ENCODE measurements around the gene HBE1. TPM values are rescaled to one million over a fixed set of nuclear protein-coding genes. Genes with fewer than 3 reads are reported as not detected.
"Not testable (repeated sequence)": the region's sequence is repeated elsewhere in the genome, so short reads cannot be mapped to it uniquely, and the experiment has no call there.

Gene HBE1
- polyA plus RNA-seq, 4 donors: 1.9 TPM; not detected in 3

DNA sequence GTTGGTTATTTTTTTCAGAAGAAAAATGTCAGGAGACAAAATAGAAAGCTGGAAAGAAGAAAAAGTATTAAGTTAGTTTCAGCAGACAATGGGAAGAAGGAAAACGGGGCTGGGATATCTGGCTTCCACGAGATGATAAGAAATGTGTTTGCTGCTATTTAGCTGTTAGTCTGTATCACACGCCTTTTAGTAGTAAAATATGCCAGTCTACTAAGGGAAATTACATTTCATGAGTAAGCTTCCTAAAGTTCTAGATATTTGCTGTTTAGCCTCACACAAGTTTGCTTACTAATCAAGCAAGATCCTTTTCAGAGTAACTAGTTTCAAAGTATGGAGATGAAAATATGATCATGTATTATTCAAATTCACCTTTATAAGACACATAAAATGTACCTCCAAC, 30.5 kb upstream of the HBE1 start:
- H3K27ac ChIP-seq (ENCODE audit: low read depth in 1 of 3, low read length in 2 of 3): no peak overlapping the region
- no peaks in the 10 kb centered on the region for H3K9me3 ChIP-seq (ENCODE audit: control insufficient read depth in 2 of 2, insufficient read depth in 1 of 2, low read depth in 1 of 2, low read length in 1 of 2)
- H3K4me3 ChIP-seq (ENCODE audit: low read depth in 1 of 3, low read length in 3 of 3): no peak overlapping the region
- DNase-seq (no peak), FAIRE-seq (no peak)
- no peaks in the 10 kb centered on the region for H3K36me3 ChIP-seq (ENCODE audit: control insufficient read depth in 3 of 3, insufficient read depth in 2 of 3, low read depth in 1 of 3, low read length in 3 of 3)
- H3K4me1 ChIP-seq (ENCODE audit: control insufficient read depth in 3 of 3, insufficient read depth in 2 of 3, low read depth in 1 of 3, low read length in 2 of 3): no peaks in the 10 kb centered on the region
- WGBS, 3 donors: 38 to 60% (median 55%) methylated on average over 3 of the region's 3 CpGs
- no peaks in the 10 kb centered on the region for H3K27me3 ChIP-seq (ENCODE audit: control insufficient read depth in 3 of 3, insufficient read depth in 3 of 3, low read length in 3 of 3)

DNA sequence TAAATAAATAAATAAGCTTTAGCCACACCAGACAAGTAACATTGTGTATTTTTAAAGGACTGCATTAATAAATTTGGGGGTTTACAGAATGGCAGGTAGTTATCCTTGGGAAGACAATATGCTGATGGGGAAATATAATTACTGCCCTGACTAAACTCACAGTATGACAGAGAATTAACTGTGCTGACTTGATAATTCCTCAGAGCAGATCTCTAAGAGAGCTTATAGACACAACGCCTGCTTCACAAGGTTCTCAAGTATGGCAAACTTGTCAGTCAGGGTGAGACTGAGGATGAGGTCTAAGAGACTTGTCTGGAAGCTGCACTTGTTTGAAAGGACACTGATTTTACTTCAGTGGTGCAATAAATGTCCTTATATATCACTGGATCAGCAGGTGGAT, 28.7 kb upstream of the HBE1 start:
- Histone ChIP-seq H3K27me3 (ENCODE audit: control insufficient read depth in 3 of 3, insufficient read depth in 3 of 3, low read length in 3 of 3) (no peaks in the 10 kb centered on the region), H3K4me1 (ENCODE audit: control insufficient read depth in 3 of 3, insufficient read depth in 2 of 3, low read depth in 1 of 3, low read length in 2 of 3) (no peaks in the 10 kb centered on the region), H3K36me3 (ENCODE audit: control insufficient read depth in 3 of 3, insufficient read depth in 2 of 3, low read depth in 1 of 3, low read length in 3 of 3) (no peaks in the 10 kb centered on the region), H3K4me3 (ENCODE audit: low read depth in 1 of 3, low read length in 3 of 3) (no peak overlapping the region), H3K27ac (ENCODE audit: low read depth in 1 of 3, low read length in 2 of 3) (no peak overlapping the region), H3K9me3 (ENCODE audit: control insufficient read depth in 2 of 2, insufficient read depth in 1 of 2, low read depth in 1 of 2, low read length in 1 of 2) (no peaks in the 10 kb centered on the region)
- no peak for FAIRE-seq
- DNase-seq: no peak
- WGBS, 3 donors: 15 to 86% (median 62%) methylated on average over 1 of the region's 1 CpG

DNA sequence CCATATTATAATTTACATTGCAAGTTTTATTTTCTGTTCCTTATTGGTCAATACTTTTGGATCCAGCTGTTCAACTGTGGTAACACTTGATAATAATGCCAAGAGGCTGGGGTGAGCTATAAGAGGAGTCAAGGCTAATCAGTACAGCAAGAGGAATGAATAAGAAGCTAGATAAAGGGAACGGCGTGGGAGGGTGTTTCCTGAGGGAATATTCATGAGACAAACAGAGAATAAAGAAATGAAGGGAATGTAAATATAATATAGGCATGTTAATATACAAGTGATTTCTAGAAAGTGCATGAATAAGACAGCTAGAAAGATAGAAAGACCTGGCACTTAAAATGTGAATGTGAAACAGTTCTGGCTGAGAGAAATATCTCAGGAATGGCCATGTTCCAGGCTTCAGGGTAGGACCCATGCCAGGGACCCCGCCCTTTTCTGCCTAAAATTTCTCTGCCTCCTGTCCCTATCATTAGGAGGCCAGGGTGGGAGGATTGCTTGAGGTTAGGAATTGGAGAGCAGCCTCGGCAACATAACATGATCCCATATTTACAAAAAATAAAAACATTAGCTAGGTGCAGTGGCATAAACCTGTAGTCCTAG, 28.1 kb upstream of the HBE1 start:
- H3K27ac ChIP-seq (ENCODE audit: low read depth in 1 of 3, low read length in 2 of 3): no peak overlapping the region
- no peaks in the 10 kb centered on the region for H3K4me1 ChIP-seq (ENCODE audit: control insufficient read depth in 3 of 3, insufficient read depth in 2 of 3, low read depth in 1 of 3, low read length in 2 of 3)
- no peaks in the 10 kb centered on the region for H3K36me3 ChIP-seq (ENCODE audit: control insufficient read depth in 3 of 3, insufficient read depth in 2 of 3, low read depth in 1 of 3, low read length in 3 of 3)
- no peak overlapping the region for H3K4me3 ChIP-seq (ENCODE audit: low read depth in 1 of 3, low read length in 3 of 3)
- FAIRE-seq (no peak), DNase-seq (no peak)
- no peaks in the 10 kb centered on the region for H3K9me3 ChIP-seq (ENCODE audit: control insufficient read depth in 2 of 2, insufficient read depth in 1 of 2, low read depth in 1 of 2, low read length in 1 of 2)
- no peaks in the 10 kb centered on the region for H3K27me3 ChIP-seq (ENCODE audit: control insufficient read depth in 3 of 3, insufficient read depth in 3 of 3, low read length in 3 of 3)
- 37 to 68% (median 46%) methylated on average over 4 of the region's 4 CpGs for WGBS, 3 donors

DNA sequence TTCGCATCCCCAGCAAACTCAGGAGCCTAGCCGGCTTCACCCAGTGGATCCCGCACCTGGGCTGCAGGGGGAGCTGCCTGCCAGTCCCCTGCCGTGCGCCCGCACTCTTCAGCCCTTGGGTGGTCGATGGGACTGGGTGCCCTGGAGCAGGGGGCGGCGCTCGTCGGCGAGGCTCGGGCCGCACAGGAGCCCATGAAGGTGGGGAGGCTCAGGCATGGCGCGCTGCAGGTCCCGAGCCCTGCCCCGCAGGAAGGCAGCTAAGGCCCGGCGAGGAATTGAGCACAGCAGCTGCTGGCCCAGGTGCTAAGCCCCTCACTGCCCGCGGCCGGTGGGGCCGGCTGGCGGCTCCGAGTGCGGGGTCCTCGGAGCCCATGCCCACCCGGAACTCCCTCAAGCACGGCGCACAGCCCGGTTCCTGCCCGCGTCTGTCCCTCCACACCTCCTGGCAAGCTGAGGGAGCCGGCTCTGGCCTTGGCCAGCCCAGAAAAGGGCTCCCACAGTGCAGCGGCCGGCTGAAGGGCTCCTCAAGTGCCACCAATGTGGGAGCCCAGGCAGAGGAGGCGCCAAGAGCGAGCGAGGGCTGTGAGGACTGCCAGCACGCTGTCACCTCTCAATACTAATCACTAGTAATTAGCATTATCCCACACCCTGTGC, 24.7 kb upstream of the HBE1 start:
- DNase-seq; H3K9me3 ChIP-seq (ENCODE audit: control insufficient read depth in 2 of 2, insufficient read depth in 1 of 2, low read depth in 1 of 2, low read length in 1 of 2); FAIRE-seq; H3K4me3 ChIP-seq (ENCODE audit: low read depth in 1 of 3, low read length in 3 of 3); H3K27ac ChIP-seq (ENCODE audit: low read depth in 1 of 3, low read length in 2 of 3); H3K4me1 ChIP-seq (ENCODE audit: control insufficient read depth in 3 of 3, insufficient read depth in 2 of 3, low read depth in 1 of 3, low read length in 2 of 3); H3K27me3 ChIP-seq (ENCODE audit: control insufficient read depth in 3 of 3, insufficient read depth in 3 of 3, low read length in 3 of 3); H3K36me3 ChIP-seq (ENCODE audit: control insufficient read depth in 3 of 3, insufficient read depth in 2 of 3, low read depth in 1 of 3, low read length in 3 of 3): not testable (repeated sequence)
- WGBS, 3 donors: 92 to 96% (median 96%) methylated on average over 35 to 41 of the region's 41 CpGs

DNA sequence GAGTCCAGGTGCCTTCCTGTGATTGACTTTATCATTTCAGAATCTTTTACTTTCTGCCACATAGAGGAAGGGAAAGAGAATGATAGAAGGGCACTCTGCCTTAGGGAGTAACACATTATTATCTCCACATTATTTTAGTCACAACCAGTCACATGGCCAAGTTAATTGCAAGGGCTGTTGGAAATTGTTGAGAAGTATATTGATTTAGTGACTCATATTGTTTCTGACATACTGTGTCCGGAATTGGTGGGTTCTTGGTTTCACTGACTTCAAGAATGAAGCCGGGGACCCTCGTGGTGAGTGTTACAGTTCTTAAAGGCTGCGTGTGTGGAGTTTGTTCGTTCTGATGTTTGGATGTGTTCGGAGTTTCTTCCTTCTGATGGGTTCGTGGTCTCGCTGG, 23.3 kb upstream of the HBE1 start:
- no peak for DNase-seq
- no peaks in the 10 kb centered on the region for H3K9me3 ChIP-seq (ENCODE audit: control insufficient read depth in 2 of 2, insufficient read depth in 1 of 2, low read depth in 1 of 2, low read length in 1 of 2)
- H3K4me3 ChIP-seq (ENCODE audit: low read depth in 1 of 3, low read length in 3 of 3): no peak overlapping the region
- H3K4me1 ChIP-seq (ENCODE audit: control insufficient read depth in 3 of 3, insufficient read depth in 2 of 3, low read depth in 1 of 3, low read length in 2 of 3): no peaks in the 10 kb centered on the region
- H3K27me3 ChIP-seq (ENCODE audit: control insufficient read depth in 3 of 3, insufficient read depth in 3 of 3, low read length in 3 of 3): no peaks in the 10 kb centered on the region
- no peak overlapping the region for H3K27ac ChIP-seq (ENCODE audit: low read depth in 1 of 3, low read length in 2 of 3)
- no peak for FAIRE-seq
- 86 to 89% (median 87%) methylated on average over 8 of the region's 8 CpGs for WGBS, 3 donors
- H3K36me3 ChIP-seq (ENCODE audit: control insufficient read depth in 3 of 3, insufficient read depth in 2 of 3, low read depth in 1 of 3, low read length in 3 of 3): no peaks in the 10 kb centered on the region

DNA sequence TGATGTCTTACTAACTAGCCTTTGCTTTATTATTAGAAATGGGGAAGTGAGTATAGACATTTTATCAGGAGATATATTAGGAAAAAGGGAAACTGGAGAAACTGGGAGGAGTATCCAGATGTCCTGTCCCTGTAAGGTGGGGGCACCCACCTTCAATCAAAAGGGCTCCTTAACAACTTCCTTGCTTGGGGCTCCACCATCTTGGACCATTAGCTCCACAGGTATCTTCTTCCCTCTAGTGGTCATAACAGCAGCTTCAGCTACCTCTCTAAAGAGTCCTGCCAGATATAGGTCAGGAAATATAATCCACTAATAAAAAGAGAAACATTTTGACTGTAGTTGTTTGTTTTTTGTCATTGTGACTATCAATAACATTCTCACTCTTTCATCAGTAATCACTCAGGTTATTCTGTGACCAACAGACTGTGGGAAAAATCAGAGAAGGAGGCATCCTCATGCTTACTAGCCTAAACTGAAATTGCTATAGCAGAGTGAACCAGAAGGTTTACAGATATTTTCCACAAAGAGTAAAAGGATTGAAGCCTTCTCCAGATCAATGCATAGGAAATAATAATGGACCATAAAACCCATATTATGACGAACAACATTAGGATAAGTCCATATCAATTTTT, 21.6 kb upstream of the HBE1 start:
- 79% methylated on average over 1 of the region's 1 CpG for WGBS, 3 donors
- DNase-seq (peak in 1 of 2 donors; percentile 12), FAIRE-seq (no peak)
- no peak overlapping the region for H3K4me3 ChIP-seq (ENCODE audit: low read depth in 1 of 3, low read length in 3 of 3)
- no peak overlapping the region for H3K27ac ChIP-seq (ENCODE audit: low read depth in 1 of 3, low read length in 2 of 3)
- H3K4me1 ChIP-seq (ENCODE audit: control insufficient read depth in 3 of 3, insufficient read depth in 2 of 3, low read depth in 1 of 3, low read length in 2 of 3): no peaks in the 10 kb centered on the region
- no peaks in the 10 kb centered on the region for H3K9me3 ChIP-seq (ENCODE audit: control insufficient read depth in 2 of 2, insufficient read depth in 1 of 2, low read depth in 1 of 2, low read length in 1 of 2)
- no peaks in the 10 kb centered on the region for H3K36me3 ChIP-seq (ENCODE audit: control insufficient read depth in 3 of 3, insufficient read depth in 2 of 3, low read depth in 1 of 3, low read length in 3 of 3)
- no peaks in the 10 kb centered on the region for H3K27me3 ChIP-seq (ENCODE audit: control insufficient read depth in 3 of 3, insufficient read depth in 3 of 3, low read length in 3 of 3)

DNA sequence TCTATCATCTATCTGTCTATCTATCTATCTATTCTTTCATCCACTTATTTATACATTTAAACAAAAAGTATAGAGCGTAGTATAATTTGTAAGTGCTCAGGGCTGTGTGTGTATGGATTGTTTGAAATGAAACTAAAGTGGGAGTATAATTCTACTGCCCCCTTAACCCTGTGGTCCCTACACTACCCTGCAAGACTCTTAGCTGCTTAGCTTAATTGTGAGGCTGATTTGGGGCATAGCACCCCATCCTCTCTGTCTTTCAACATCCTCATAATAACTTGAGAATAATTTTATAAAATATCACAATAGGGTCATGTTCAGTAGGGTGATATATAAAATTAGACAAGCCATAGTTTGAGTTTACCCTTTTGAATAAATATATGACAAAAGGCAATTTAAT, 20.4 kb upstream of the HBE1 start:
- no peaks in the 10 kb centered on the region for H3K4me1 ChIP-seq (ENCODE audit: control insufficient read depth in 3 of 3, insufficient read depth in 2 of 3, low read depth in 1 of 3, low read length in 2 of 3)
- H3K4me3 ChIP-seq (ENCODE audit: low read depth in 1 of 3, low read length in 3 of 3): no peak overlapping the region
- DNase-seq: no peak
- WGBS, 3 donors: 85 to 94% (median 91%) methylated on average over 1 of the region's 1 CpG
- FAIRE-seq: no peak
- H3K27ac ChIP-seq (ENCODE audit: low read depth in 1 of 3, low read length in 2 of 3): no peak overlapping the region
- no peaks in the 10 kb centered on the region for H3K27me3 ChIP-seq (ENCODE audit: control insufficient read depth in 3 of 3, insufficient read depth in 3 of 3, low read length in 3 of 3)
- no peaks in the 10 kb centered on the region for H3K36me3 ChIP-seq (ENCODE audit: control insufficient read depth in 3 of 3, insufficient read depth in 2 of 3, low read depth in 1 of 3, low read length in 3 of 3)
- H3K9me3 ChIP-seq (ENCODE audit: control insufficient read depth in 2 of 2, insufficient read depth in 1 of 2, low read depth in 1 of 2, low read length in 1 of 2): no peaks in the 10 kb centered on the region

DNA sequence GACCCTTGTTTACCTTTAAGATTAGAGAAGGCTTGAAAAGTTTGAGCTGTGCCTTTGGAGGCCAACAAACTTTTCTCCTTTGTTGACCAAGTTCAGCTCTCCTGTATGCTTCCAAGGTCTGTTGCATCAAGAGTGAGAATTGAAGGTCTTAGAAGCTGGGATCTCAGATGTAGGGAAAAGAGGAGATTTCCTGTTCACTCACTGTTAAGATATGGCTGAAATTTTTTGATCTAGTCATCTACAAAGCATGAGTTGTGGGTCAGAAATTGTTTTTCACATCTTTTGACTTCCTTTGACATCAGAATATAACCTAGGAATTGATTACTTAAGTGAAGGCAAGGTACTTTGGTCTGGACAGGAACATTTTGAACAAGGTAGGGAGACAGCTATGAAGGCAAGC, 20.0 kb upstream of the HBE1 start:
- FAIRE-seq (no peak), DNase-seq (no peak)
- no peaks in the 10 kb centered on the region for H3K4me1 ChIP-seq (ENCODE audit: control insufficient read depth in 3 of 3, insufficient read depth in 2 of 3, low read depth in 1 of 3, low read length in 2 of 3)
- H3K36me3 ChIP-seq (ENCODE audit: control insufficient read depth in 3 of 3, insufficient read depth in 2 of 3, low read depth in 1 of 3, low read length in 3 of 3): no peaks in the 10 kb centered on the region
- no peak overlapping the region for H3K27ac ChIP-seq (ENCODE audit: low read depth in 1 of 3, low read length in 2 of 3)
- H3K9me3 ChIP-seq (ENCODE audit: control insufficient read depth in 2 of 2, insufficient read depth in 1 of 2, low read depth in 1 of 2, low read length in 1 of 2): no peaks in the 10 kb centered on the region
- no peaks in the 10 kb centered on the region for H3K27me3 ChIP-seq (ENCODE audit: control insufficient read depth in 3 of 3, insufficient read depth in 3 of 3, low read length in 3 of 3)
- no peak overlapping the region for H3K4me3 ChIP-seq (ENCODE audit: low read depth in 1 of 3, low read length in 3 of 3)

Measured in small intestine (tissue), 7 donors.